Right ventricle myocardium superior (tissue), 1 donor: ENCODE measurements around the gene SHC2. TPM values are rescaled to one million over a fixed set of nuclear protein-coding genes. Genes with fewer than 3 reads are reported as not detected.
"Not testable (repeated sequence)": the region's sequence is repeated elsewhere in the genome, so short reads cannot be mapped to it uniquely, and the experiment has no call there.

ENCODE experiments used
- ATAC-seq: fragments of 200-7000 bp; cut with Tn5 transposase; one replicate; pipeline ENCODE4 v1.9.1; 2020; ENCODE audit warnings: mild to moderate bottlenecking; ENCODE audit not compliant: poor library complexity
- DNase-seq: peaks from one replicate; pipeline ENCODE4 v3.0.0-alpha.2; 2020
- intact Hi-C: fragments of 100-400 bp; cut with DNase I; formaldehyde crosslinking; loops from one replicate; pipeline ENCODE4 v1.11.2; 2022
- total RNA-seq: library from RNA; stranded (reverse); fragmentation: NEBNext Ultra II Directional; extraction: Animal tissue kit (Norgen Biotek cat#: 25700); gene quantifications from one replicate; pipeline ENCODE4 v1.2.1, GENCODE V29; 2021
- donor health status: DM: no; HTN: yes; CAD: no; lungs with severe emphysema.

The SHC2 gene
- total RNA-seq, 1 donor from 2014 or later: 8.8 TPM

GRCh38 chr19:413756-414420, 46.9 kb downstream of the SHC2 start:
- ATAC-seq: no peak
- intact Hi-C loops: no loop called here
- peak; percentile 12 for DNase-seq

GRCh38 chr19:412356-413355, 48.2 kb downstream of the SHC2 start:
- intact Hi-C loops: no loop called here
- DNase-seq: peak; percentile 27
- no peak for ATAC-seq

- ATAC-seq: no peak
- DNase-seq: no peak
- intact Hi-C loops: no loop called here
Observed at GRCh38 chr19:411723-412355, 49.0 kb downstream of the SHC2 start.

GRCh38 chr19:411121-411722, 49.6 kb downstream of the SHC2 start:
- intact Hi-C loops, DNase-seq, ATAC-seq: not testable (repeated sequence)

- intact Hi-C loops: no loop called here
- ATAC-seq (no peak), DNase-seq (no peak)
Observed at GRCh38 chr19:410243-410781, 50.5 kb downstream of the SHC2 start.

- no peak for ATAC-seq
- intact Hi-C loops: no loop called here
- no peak for DNase-seq
Observed at GRCh38 chr19:409516-410242, 51.2 kb downstream of the SHC2 start.

- intact Hi-C loops: no loop called here
- DNase-seq: no peak
- ATAC-seq: peak; percentile 46
Observed at GRCh38 chr19:408902-409515, 51.8 kb downstream of the SHC2 start, which contains the start of gene C2CD4C. C2CD4C (minus strand) TSS chr19:409147; CDS start chr19:408361, 786 bp downstream.

- intact Hi-C loops: no loop called here
- DNase-seq (no peak), ATAC-seq (no peak)
Observed at GRCh38 chr19:408441-408901, 52.4 kb downstream of the SHC2 start.

- DNase-seq: no peak
- no peak for ATAC-seq
- intact Hi-C loops: no loop called here
Observed at GRCh38 chr19:407511-408440, 53.1 kb downstream of the SHC2 start.

- DNase-seq (no peak), ATAC-seq (no peak)
- intact Hi-C loops: no loop called here
Observed at GRCh38 chr19:406971-407510, 53.8 kb downstream of the SHC2 start.

- ATAC-seq: no peak
- DNase-seq: no peak
- intact Hi-C loops: no loop called here
Observed at GRCh38 chr19:406135-406781, 54.6 kb downstream of the SHC2 start.

GRCh38 chr19:405121-405965, 55.5 kb downstream of the SHC2 start:
- intact Hi-C loops: no loop called here
- DNase-seq (no peak), ATAC-seq (no peak)

- no peak for ATAC-seq
- intact Hi-C loops: no loop called here
- no peak for DNase-seq
Observed at GRCh38 chr19:403221-404027, 57.4 kb downstream of the SHC2 start.

GRCh38 chr19:402786-403185, 58.0 kb downstream of the SHC2 start:
- intact Hi-C loops: no loop called here
- DNase-seq (no peak), ATAC-seq (no peak)
